Measurements from ENCODE around the gene SLC9A7.
A peak's percentile ranks its signal among the peaks of the same experiment; 100 is the strongest.

The SLC9A7 gene

DNA sequence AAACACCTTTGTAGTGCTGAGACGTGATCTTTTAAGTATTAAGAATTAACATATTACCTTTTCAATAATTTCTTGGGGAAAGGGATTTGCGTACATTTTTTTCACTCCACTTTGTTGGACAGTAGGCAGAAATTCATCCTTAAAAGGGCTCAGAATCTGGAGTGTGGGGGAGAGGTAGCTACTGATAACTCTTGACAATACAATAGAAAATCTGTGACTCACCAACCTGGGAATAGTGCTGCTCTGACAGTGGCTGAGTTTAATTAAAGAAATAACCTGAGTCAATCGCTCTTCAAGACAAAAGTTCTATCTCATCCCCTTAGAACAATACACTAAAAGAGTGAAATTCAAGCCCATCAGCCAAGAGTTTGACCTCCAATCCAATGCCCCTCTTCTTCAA is 60.2 kb downstream of the SLC9A7 start:
- no peak for DNase-seq

DNA sequence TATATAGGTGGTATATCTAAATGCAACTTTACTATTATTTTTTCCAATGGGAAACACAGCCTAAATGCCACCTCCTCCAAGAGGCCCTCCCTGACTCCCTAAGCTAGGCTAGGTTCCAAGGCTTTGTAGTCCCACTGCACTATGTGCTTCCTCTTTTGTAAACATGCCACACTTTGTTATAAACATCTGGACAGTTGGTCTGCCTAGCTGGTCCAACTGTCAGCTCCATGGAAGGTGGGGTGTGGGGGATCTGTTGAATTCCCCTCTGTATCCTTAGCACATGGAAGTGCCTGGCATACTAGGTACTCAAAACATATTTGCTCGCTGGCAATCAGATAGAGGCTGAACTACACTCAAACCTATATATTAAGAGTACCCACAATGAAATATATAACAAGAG is 63.4 kb downstream of the SLC9A7 start:
- DNase-seq: no peak

DNA sequence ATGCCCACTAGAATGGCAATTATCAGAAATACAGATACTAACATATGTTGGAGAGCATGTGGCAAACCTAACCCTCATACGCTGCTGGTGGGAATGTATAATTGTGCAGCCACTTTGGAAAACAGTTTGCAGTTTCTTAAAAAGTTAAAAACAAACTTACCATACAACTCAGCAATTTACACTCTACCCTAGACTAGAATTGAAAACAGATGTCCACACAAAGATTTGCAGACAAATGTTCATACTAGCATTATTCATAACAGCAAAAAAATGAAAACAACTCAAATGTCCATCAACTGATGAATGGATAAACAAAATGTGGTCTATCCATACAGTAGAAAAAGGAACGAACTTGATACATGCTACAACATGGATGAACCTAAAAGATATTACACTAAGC is 64.4 kb downstream of the SLC9A7 start:
- no peak for DNase-seq

DNA sequence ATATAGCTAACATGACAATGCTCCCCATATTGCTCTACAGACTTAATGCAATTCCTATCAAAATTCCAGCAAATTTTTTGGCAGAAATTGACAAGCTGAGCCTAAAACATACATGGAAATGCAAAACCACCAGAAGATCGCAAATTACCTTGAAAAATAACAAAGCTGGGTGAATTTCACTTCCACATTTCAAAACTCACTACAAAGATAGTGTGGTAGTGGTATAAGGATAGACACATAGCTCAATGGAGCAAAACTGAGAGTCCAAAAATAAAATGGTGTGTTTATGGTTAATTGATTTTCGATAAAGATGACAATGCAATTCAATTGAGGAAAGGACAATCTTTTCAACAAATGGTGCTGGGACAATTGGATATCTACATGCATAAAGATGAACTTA is 65.8 kb downstream of the SLC9A7 start:
- no peak for DNase-seq

DNA sequence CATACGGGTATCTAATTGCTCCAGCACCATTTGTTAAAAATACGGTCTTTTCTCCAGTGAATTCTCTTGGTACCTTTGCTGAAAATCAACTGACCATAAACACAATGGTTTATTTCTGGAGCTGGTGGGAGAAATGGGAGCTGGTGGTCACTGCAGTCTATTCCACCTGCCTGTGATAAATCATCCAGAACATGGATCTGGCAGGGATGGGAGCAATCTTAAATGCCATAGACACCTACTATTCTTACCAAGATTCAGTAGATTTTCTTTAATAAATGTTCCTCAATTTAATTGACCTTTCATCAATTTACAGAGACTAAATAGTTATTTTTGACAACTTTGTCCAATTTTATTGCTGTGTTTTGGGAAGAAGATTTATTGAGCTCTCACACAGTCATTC is 68.1 kb downstream of the SLC9A7 start:
- no peak for DNase-seq

DNA sequence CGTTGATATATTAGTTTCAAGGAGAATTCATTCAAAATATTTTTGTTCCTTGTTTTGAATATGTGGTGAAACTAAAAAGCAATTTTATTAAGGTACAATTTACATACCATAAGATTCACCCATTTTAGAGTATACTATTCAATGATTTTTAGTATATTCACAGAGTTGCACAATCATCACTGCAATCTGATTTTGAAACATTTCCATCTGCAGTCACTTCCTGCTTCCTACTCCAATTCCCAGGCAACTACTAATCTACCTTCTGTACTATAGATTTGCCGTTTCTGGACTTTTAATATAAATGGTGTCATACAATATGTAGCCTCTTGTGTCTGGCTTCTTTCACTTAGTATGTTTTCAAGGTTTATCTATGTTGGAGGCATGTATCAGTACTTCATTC is 71.3 kb downstream of the SLC9A7 start:
- no peak for DNase-seq

DNA sequence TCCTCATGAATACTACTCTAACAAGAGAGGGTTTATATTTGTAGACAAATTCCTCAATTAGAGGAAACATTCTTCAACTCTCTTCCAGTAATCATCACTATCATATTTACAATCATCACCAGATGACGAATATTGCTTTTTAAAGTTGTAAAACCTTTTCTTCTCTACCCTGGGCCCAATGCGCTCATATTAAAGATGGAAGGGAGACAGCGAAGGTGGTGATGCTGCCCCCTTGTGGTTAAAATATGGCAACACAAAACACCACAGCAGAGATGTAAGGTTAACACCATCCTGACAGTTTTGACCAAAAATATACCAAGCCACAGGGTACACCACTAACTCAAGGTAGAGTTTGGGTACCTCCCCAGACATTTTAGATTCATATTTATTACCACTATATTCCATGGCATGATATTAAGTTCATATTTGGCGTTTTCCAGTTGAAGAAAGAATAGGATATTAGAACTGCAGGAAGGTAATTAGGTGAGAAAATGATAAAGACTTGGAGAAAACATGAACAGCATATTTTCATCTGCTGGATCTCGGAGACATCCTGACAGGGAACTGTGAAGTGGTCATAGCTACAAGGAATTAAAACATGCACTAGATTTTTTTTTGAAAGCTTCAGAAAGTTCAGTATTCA is 72.8 kb downstream of the SLC9A7 start:
- DNase-seq: no peak

DNA sequence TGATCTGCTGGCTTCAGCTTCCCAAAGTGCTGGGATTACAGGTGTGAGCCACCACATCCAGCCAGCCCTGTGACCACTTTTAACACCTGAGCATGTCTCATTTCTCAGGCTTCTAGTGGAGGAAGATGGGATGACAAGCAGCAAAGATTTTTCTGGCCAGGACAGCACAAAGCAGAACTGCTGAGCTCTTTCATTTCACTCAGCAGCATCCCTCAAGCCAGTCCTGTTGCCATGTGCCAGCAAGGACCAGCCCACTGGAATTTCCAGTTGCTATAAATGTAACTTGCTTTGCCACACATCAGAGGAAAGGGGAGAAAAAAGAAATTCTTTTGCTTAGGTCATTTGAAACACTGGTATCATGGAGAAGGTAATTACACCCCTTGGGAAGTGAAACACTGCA is 75.9 kb downstream of the SLC9A7 start:
- DNase-seq: no peak

DNA sequence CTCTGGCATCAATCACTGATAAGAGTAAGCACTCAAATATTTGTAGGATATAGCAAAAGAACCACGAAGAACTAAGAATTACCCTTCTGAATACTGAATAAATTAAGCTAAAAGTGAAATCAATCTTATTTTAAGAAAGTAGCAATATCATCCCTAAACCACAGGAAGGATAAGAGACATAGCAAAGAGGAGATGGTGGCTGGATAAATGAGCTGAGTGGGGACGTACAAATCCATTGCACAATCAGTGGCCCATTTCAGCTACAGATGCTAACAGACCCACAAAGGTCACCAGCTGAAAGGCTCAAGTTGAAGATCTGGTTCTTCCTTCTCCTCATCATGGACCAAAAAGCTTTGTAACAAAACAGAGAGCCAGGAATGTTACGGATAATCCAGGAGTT is 77.1 kb downstream of the SLC9A7 start:
- no peak for DNase-seq

DNA sequence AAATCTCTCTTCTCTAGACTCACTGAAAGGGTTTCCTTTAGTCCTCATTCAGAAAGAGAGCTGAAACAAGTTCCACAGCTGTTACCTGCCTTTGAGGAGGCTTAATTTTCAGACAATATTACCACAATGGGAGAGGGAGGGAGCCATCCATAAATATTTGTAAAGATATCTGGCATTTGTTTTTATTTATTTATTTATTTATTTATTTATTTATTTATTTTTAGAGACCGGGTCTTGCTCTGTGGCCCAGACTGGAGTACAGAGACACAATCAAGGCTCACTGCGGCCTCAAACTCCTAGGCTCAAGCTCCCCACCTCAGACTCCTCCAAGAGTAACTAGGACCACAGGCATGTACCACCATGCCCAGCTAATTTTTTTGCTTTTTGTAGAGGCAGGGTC is 80.7 kb downstream of the SLC9A7 start:
- no peak for DNase-seq

DNA sequence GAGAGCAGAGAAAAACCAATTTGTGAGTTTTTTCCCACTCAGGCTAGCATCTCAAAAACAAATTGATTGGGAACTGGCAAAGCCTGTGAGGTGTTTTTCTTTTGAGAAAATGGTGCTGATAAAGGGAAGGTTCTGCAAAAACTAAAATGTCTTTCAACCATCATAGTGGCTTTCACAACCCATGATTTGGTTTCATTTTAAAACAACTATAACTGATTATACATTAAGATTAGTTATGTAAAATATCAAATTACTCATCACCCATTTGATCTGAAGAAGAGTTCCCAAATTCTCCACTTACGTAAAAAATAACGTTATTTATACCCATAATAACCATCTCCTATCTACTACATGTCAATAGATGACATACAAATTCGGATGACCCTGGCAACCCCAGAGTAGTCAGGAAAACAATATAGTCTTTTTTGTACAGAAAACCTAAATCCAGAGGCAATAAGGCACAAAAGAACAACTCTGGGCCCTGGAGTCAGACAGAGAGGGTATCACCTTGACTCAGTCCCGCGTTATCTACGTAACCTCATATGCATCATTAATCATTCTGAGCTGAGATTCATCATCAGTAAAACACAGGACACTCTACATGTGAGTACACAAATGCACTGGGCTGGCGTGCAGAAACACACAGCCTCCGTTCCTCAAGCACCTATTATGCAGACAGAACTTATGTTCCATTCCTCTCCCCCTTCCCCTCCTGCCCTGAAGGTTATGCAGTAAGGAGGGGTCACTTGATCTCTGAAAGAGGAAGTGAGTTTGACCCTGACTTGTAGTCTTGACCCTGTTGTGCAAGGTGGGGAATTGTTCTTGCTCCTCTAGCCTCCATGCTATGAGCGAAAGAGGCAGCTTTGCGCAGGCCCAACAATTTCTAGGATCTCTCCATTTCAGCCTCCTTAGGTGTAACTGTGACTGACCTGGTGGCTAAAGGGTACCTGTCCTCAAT is 82.2 kb downstream of the SLC9A7 start:
- DNase-seq: no peak

DNA sequence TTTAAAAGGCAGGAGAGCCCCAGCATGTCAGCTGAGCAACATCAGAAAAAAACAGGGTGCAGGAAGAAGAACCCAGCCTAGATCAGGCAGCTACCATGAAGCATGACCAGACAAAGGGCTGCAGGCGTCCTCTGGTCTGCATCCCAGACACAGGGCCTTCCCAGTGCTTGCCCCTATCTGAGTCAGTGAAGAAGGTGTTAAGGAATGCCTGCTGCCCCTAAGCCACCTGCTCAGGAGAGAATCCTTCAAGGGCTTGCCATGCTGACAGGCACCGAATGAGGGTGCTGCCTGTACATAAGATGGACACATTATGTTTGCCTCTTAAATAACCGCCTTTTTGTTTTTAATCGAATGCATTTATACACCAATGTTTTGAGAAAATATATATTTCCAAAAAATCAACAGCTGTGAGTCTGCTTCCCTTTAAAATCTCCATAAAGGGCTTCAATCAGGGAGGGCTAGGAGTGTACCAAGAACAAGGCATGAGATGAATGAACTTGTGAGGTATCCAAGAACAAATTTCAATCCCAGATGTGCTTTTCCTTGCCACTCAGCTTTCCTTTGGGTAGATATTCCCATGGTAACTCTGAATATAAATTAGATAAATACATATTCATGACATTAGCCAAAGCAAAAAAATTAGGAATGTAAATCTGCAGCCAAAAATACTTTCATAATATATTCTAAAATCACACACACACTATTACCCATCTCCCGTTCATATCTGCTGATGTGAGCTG is 85.1 kb downstream of the SLC9A7 start:
- no peak for DNase-seq

DNA sequence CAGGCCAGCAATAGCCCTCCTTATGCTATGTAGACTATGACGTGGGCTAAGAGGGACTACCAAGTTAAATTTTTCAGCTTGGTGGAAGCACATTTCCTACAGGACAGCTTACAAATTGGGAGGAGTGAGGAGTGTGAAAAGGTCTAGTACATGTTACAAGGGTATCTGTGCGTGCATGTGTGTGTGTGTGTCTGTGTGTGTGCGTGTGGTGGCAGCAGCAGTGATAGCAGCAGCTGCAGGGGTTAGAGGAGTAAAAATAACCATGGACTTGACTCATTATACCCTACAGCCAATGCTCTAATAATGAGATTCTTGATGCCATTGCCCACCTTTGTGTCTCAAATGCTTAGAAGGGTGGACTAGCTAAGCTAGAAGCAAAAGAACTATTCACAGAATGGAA is 88.6 kb downstream of the SLC9A7 start:
- no peak for DNase-seq

DNA sequence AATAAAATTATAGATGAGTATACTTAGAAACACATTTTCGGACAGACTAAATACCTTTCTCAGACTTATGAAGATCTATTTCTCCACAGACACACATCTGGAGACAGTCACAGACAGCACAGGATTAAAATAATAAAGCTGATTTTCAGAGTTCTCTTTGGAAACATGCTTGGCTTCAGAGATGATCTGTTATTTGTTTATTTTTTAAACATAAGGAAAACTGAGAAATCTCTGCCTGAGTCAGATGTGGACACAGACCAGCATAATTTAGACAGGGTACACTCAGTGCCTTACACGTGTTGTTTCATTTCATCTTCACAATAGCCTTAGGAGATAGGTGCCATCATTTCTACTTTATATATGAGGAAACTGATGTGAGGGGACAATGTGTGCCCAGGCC is 92.1 kb downstream of the SLC9A7 start:
- no peak for DNase-seq

DNA sequence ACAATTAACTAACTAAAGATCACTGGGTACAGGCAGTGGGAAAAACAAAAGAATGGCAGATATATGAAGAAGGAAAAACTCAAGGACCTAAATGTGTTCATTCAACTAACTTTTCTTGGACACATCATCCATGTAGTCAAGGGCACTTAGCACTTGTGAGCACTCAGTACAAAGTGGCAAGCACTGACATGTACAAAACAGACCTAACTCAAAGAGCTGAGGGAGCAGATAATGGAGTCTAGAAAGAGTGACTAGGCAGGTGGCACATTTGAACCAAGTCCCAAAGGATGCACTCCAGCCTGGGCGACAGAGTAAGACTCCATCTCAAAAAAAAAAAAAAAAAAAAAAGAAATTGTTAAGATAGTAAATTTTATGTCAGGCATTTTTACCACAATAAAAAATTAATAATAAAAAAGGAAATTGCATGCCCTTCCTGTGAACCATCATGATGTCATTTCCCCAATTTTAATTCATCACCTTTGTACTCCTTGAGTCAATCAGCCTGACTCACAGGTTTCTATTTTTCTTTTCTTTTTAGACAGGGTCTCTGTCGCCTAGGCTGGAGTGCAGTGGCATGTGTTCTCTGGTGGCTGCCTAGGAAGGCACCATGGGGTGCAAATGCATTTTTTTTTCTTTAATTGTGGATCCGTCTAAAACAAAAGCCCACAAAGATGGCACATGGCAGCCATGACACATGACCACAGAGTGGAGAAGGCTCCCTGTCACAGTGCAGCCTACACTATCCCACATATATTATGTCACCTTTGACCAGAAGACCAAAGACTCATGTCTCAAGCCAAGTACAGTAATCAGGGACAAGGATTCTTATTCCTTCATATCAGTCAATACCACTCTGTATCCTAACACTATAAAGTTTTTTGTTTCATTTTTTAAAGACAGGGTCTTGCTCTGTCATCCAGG is 93.4 kb downstream of the SLC9A7 start:
- no peak for DNase-seq

DNA sequence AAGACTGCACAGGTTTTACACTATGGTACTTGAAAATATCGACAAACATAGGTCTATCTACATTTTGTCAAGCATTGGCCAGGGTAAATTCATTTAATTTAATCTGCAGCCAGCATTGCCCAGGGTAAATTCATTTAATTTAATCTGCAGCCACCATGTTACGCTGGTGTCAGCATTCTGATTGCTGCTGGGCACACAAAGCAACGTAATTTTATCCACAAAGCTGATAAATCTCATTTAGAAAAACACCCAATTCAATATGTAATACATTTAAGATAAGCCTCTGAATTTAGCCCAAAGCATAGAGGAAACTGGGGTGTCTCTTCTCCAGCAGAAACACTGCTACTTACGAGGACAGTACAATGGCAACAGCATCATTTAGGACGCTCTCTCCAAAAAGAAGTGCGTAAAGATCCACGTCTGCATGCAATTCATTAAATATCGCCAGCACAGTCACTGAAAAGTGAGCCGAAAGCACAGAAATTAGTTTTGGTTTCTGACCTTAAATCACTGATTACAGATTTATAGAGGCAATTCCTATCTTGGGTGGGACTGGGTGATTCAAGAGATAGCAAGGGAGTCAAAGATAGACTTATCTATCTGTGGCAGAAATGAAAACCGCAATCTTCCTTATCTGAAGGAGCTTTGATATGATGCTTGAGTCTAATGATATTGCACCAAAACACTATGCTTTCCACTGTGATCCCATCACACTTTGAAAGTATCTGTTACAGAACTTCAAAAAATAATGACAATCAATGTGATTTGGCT is 96.5 kb downstream of the SLC9A7 start:
- no peak for DNase-seq

DNA sequence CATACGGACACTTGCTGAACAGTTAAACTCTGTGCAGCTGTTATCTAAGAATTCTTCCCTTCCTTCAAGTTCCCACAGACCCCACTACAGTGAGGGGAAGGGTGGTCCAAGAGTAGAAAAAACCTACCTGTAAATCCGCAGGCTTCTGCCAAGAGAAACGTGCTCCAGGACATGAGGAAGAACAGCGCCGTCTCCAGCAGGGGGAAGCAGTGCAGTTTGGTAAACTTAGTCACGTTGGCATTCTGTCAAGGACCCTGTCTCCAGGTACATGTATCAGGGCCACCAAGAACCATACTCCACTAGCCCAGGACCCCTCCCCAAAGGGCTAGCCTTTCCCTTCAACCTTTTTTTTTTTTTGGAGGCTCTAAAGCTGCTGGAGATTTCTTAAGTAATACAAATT is 105.4 kb downstream of the SLC9A7 start:
- no peak for DNase-seq

DNA sequence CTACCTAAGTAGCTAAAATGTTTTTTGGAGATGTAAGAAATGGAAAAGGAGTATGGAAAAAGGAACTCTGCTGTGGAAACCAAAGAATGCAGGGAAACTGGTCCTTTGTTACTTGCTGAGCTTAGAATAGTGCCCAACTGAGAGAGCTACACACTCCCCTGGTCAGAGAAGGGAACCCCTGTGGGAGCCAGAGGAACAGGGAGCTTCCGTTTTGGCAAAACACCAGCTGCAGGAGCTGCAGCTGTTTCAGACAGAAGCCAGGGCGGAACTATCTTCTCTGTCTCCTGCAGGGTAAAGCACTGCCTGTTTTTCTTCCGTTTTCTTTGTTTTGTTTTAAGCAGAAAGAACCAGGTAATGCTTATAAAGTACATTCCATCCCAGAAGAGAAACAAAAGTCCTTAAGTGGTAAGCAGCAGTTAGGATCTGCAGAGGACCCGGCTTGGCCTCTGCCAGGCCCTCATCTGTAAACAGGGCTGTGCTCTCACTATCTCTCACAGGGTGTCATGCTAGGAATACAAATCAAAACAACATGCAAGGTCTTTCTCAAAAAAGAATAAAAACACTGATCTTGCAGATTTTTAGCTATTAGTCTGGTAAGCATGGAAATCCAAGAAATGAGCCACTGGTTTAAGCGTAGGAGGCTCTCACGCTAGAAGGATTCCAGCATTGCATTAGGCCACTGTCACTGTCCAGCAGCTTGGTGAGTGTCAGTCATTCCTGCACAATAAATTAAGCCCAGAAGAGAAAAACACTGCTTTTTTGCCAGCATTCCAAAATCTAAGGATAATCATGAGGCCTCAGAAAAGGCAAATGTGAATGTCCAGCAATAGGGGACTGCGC is 109.3 kb downstream of the SLC9A7 start:
- peak; percentile 47 for DNase-seq

DNA sequence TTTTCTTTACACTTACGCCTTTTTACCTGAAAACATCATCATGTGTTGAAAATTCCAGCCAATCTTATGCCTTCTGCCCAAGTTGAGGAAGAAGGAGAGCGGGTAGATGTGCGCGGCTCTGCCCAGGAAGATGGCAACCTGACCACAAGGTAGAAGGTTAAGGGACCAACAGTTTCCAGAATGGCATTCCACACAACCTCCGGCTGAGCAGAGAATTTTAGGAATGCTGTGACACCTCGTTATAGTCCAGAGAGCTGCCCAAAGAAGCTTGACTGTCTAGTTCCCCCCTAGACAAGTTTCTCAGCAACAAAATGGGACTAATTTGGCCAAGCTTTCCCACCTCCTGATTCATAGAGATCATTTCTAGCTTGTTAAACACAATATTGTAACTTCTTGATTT is 110.3 kb downstream of the SLC9A7 start:
- DNase-seq: no peak

DNA sequence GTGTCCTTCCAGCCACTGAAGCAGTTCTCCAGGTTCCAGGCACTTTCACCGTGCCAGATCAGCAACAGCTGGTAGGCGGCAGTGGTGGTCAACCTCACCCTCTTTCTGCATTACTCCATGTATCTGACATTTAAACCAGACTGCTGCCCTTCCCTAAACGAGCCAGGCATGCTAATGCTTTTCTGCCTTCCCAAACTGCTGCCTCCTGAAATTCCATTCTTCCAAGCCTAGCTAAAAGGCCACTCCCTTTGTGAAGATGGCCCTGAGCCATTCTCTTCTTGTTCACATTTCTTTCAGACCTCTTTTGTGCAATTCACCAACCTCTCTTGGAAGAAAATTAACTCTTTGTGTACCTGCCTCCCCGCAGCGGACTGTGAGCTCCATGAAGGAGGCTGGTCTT is 111.7 kb downstream of the SLC9A7 start:
- DNase-seq: no peak

DNA sequence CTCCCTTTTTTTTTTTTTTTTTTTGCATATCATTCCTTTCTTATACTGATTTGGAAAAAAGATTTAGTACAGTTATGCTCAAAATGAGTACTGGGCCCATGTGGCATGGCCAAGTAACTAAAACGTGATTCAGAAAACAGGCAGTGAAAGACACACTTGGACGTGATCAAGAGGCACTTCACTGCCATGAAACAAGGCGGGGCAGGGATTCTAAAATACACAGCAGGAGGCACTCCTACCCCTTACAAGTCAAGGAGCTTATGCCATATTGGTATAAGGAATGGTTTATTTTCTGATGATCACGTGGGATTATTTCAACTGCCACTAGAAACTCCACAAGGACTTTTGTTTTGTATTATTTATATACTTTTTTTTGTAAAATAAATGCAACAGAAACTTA is 113.3 kb downstream of the SLC9A7 start:
- no peak for DNase-seq
